Measurements from ENCODE around the gene SLC8B1.

Gene SLC8B1

GRCh38 chr12:113271466-113271852 lies 63.5 kb downstream of the SLC8B1 start:
- Histone ChIP-seq H3K27me3 (ENCODE audit: insufficient read depth, low read depth, severe bottlenecking) (no peaks in the 10 kb centered on the region), H3K36me3 (no peaks in the 10 kb centered on the region), H3K9me3 (ENCODE audit: severe bottlenecking) (no peaks in the 10 kb centered on the region), H3K27ac (no peak overlapping the region), H3K4me3 (ENCODE audit: low read depth, low read length) (no peak overlapping the region)
- no peak for TF ChIP-seq CTCF (IDR thresholded peaks at IDR 0.05; ENCODE audit: low read depth, low read length)
- DNase-seq, result no peak

DNA sequence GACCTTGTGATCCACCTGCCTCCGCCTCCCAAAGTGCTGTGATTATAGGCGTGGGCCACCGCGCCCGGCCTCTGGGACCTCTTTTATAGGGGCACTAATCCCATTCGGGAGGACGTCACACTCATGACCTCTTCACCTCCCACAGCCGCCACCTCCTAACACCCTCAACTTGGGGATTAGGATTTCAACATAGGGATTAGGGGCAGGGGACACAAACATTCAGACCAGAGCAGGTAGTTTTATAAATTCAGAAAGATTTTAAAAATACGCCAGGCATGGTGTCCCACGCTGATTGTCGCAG lies 64.2 kb downstream of the SLC8B1 start:
- Histone ChIP-seq H3K4me3 (ENCODE audit: low read depth, low read length) (no peak overlapping the region), H3K9me3 (ENCODE audit: severe bottlenecking) (no peaks in the 10 kb centered on the region), H3K27me3 (ENCODE audit: insufficient read depth, low read depth, severe bottlenecking) (no peaks in the 10 kb centered on the region), H3K27ac (no peak overlapping the region), H3K36me3 (no peaks in the 10 kb centered on the region)
- TF ChIP-seq CTCF (IDR thresholded peaks at IDR 0.05; ENCODE audit: low read depth, low read length), result no peak
- DNase-seq, result no peak

DNA sequence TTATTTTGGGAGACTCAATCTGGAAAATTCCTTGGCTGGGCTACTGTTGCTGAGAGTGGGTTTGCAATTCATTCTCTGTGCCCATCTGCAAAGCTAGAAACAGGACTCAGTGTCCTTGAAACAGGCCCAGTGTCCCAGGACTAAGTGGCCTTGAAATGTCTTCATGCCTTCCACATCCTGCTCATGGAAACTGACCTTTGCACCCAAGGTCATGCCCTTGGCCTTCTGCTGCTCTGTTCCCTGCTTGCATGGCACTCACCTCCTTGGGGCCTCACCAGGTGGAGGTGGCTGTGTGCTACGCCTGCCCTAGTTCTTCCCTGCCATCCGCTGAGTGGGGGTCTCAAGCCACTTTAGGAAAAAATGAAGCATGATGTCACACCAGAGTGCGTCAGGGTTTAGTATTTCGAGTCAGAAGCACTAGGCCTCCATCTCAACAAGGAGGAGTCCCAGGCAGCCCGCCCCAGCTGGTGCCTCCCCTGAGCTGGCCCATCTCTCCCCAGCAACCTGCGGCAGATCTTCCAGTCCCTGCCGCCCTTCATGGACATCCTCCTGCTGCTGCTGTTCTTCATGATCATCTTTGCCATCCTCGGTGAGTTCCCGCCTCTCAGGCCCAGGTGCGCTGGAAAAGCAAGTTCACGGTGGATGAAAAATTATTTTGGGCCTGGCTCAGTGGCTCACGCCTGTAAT lies 65.5 kb downstream of the SLC8B1 start:
- Histone ChIP-seq H3K27ac (no peak overlapping the region), H3K27me3 (ENCODE audit: insufficient read depth, low read depth, severe bottlenecking) (no peaks in the 10 kb centered on the region), H3K9me3 (ENCODE audit: severe bottlenecking) (no peaks in the 10 kb centered on the region), H3K4me3 (ENCODE audit: low read depth, low read length) (no peak overlapping the region), H3K36me3 (no peaks in the 10 kb centered on the region)
- no peak for DNase-seq
- no peak for TF ChIP-seq CTCF (IDR thresholded peaks at IDR 0.05; ENCODE audit: low read depth, low read length)

DNA sequence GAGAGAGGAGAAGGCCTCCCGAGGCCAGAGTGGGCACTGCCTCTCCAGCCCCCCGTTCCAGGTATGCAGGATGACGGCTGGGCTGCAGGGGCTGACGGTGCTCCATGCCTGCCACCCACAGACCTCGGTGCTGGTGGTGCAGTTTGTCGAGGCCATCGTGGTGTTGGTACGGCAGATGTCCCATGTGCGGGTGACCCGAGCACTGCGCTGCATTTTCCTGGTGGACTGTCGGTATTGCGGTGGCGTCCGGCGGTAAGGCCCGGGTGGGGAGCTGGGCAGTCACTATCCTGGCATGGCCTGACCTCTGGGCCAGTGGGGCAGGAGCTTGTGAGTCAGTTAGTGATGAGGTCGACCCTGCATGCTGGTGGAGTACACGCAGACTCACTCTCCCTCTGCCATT lies 66.3 kb downstream of the SLC8B1 start:
- no peak for TF ChIP-seq CTCF (IDR thresholded peaks at IDR 0.05; ENCODE audit: low read depth, low read length)
- Histone ChIP-seq H3K27me3 (ENCODE audit: insufficient read depth, low read depth, severe bottlenecking) (no peaks in the 10 kb centered on the region), H3K4me3 (ENCODE audit: low read depth, low read length) (no peak overlapping the region), H3K27ac (no peak overlapping the region), H3K9me3 (ENCODE audit: severe bottlenecking) (no peaks in the 10 kb centered on the region), H3K36me3 (no peaks in the 10 kb centered on the region)
- no peak for DNase-seq

DNA sequence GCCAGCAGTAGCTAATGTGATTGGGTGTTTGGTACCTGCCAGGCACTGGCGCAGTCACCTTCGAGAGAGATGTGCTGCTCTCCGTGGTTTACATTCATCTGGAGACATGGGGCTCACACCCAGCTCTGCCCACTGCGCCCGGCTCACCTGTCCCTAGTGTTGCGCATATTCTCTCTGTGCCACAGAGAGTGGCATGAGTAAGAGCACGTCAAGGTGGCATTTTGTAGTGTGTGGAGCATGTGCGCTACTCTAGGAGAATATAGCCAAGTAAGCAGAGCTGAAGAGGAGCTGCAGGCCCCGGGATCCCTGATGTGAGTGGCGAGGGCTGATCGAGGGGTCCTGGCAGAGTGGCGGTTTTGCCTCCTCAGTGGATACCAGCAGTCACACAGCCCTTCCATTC lies 66.8 kb downstream of the SLC8B1 start:
- TF ChIP-seq CTCF (IDR thresholded peaks at IDR 0.05; ENCODE audit: low read depth, low read length), result no peak
- H3K4me3 ChIP-seq (ENCODE audit: low read depth, low read length), result no peak overlapping the region
- H3K36me3 ChIP-seq, result no peaks in the 10 kb centered on the region
- no peaks in the 10 kb centered on the region for H3K9me3 ChIP-seq (ENCODE audit: severe bottlenecking)
- H3K27ac ChIP-seq, result no peak overlapping the region
- DNase-seq, result no peak
- H3K27me3 ChIP-seq (ENCODE audit: insufficient read depth, low read depth, severe bottlenecking), result no peaks in the 10 kb centered on the region

DNA sequence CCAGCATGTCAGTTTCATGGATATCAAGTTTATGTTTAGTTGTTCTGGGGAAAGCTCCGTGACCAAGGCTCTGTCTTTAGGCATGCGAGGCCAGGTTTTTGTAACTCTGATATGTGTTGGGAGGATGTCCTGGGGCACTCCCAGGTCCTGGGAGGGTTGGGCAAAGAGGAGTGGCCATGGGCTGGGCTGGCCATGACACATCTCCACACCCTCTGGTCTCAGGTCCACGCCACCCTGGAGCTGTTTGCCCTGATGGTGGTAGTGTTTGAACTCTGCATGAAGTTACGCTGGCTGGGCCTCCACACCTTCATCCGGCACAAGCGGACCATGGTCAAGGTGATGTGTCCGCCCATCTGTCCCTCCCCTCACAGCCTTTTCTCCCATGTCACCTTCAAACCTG lies 67.3 kb downstream of the SLC8B1 start:
- no peak for TF ChIP-seq CTCF (IDR thresholded peaks at IDR 0.05; ENCODE audit: low read depth, low read length)
- Histone ChIP-seq H3K27ac (no peak overlapping the region), H3K36me3 (no peaks in the 10 kb centered on the region), H3K27me3 (ENCODE audit: insufficient read depth, low read depth, severe bottlenecking) (no peaks in the 10 kb centered on the region), H3K9me3 (ENCODE audit: severe bottlenecking) (no peaks in the 10 kb centered on the region), H3K4me3 (ENCODE audit: low read depth, low read length) (no peak overlapping the region)
- no peak for DNase-seq
